Stromal cell of bone marrow (primary cell): ENCODE measurements around the gene RNASE12.
A peak's percentile ranks its signal among the peaks of the same experiment; 100 is the strongest.
"Not testable (repeated sequence)": the region's sequence is repeated elsewhere in the genome, so short reads cannot be mapped to it uniquely, and the experiment has no call there.

ENCODE experiments used
- DNase-seq: peaks from one replicate; pipeline ENCODE4 v3.0.0-alpha.2; 2012; ENCODE audit warnings: low read depth

The RNASE12 gene, protein sequence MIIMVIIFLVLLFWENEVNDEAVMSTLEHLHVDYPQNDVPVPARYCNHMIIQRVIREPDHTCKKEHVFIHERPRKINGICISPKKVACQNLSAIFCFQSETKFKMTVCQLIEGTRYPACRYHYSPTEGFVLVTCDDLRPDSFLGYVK

DNA sequence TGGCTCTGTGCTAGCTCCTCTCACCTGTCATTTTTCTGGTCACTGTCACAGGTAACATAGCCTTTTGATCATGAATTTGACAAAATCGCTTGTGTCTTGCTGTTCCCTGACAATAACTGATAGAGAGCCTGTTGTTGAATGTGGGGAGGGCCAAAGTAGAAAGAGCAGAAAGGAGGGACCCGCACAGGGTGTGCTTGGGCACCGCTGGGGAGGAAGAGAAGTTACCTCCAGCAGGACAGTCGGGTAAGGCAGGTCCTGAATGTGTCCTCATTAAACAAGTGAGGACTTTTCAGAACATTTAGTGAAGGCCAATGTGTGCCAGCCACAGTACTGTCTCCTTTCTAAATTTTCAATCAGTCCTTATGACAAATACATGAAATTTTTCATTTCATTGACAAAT, at the start of gene RNASE12:
Gene RNASE12 (minus strand): TSS at position 142 of the 400 bp plus-strand sequence. CDS start 653 bp downstream, outside the sequence.
- no peak for DNase-seq

DNA sequence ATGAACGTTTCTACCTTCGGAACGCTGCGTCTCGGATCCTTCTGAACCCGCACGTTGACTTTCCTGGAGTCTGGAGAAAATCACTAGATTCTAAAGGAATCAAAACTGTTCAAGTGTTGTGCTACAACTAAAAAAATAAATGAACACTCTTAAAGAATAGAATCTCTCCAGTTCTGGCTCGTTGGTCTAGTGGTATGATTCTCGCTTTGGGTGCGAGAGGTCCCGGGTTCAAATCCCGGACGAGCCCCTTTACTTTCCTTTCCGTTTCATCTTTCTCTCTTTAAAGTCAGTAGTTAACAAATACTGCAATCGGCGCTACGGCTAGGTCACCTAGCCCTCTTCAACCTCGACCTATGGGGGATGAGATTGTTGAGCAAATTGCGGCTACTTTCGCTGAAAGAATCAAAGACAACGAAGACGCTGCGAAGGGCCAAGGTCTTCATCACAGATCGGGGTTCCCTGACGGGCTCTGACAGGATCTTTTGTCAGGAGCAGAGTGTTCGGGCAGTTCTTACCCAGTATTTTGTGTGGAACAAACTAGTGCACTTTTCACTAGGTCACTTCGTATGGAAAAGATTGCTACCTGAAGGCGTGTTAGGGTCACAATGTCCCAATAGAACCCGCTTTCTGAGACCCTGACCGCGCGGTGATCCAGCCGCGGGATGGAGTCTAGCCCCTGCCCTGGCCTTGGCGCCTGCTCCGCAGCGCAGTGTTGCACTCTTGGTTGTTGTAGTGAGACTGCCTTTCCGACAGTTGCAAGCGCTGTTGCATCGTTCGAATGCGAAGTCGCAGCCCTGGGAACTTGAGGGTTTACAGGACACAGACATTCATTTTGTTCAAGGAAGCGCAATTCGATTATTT, 41.9 kb upstream of the RNASE12 start:
- peak; percentile 50 for DNase-seq

DNA sequence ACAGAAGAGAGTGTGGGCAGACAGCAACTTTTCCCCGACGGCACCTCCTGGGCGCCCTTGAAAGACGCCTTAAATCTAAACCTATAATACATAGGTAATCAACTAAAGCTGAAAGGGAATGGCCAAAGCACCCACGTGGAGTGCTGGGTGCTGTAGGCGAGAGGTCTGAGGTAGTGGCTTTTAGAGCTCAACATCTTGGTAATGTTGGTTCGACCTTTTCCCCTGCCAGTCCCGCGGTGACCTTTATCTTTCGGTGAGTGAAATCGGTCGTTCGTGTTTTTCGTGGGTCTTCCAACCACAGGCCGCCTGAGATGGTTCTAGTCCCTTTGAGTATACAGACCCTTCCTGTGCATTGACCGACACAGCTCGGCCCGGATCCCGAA, 41.3 kb upstream of the RNASE12 start:
- DNase-seq, result no peak

DNA sequence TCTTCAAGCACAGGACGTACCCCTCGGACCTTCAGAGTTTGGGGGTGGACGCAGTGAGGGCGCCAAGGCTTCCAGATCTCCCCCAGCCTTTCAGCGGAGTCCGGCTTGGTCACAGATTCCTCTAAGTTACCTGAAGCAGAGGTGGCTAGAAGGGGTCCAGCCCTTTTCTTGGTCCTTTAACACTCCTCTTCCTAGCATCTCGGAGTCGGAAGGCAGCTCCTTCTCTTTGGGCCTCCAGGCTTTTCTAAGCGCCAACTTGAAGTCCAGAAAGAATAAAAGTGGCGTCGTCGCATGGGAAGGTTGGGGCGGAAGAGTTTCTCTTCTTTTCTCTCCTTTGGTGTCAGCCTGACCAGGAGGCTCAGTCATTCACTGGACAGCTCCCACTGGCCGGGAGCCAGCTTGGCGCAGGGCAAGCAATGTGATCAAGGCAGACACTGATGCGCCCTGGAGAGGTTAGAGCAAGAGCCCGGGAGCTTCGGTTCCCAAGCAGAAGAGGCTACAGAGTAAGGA, 40.8 kb upstream of the RNASE12 start:
- peak; percentile 52 for DNase-seq

DNA sequence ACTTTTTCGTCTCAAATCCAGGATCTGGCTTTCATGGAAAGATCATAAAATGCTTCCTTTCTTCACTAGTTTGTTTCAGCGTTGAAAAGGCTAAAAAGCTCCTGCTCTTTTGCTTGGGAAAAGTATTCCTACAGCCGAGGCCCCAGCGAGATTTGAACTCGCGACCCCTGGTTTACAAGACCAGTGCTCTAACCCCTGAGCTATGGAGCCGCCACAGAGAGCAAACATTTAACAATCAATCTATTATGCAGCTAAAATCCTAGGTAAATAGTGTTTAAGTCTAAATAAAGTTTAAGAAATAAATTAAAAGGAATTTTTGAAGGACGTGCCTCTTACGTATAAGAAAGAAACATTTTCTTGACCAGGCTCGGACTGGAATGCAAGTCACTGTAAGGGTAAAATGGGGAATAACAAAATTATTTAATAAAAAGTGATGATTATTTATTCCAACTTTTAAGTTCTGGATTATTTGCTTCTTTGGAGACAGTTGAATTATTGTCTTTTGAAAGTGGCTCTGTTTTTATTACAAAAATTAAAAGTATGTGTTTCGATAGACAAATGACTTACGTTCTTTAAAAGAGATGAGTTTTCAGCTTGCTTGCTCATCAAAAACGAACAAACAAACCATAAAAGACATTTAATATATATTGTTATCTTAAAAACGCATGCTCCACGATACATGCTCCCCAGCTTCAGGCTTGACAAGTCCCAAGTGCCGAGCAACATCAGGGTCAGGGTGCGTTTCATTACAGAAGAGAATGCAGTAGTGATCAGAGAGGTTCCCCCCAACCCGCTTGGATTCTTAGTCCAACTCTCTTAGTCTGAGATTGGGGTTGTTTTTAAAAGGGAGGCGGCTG, 40.1 kb upstream of the RNASE12 start:
- no peak for DNase-seq

DNA sequence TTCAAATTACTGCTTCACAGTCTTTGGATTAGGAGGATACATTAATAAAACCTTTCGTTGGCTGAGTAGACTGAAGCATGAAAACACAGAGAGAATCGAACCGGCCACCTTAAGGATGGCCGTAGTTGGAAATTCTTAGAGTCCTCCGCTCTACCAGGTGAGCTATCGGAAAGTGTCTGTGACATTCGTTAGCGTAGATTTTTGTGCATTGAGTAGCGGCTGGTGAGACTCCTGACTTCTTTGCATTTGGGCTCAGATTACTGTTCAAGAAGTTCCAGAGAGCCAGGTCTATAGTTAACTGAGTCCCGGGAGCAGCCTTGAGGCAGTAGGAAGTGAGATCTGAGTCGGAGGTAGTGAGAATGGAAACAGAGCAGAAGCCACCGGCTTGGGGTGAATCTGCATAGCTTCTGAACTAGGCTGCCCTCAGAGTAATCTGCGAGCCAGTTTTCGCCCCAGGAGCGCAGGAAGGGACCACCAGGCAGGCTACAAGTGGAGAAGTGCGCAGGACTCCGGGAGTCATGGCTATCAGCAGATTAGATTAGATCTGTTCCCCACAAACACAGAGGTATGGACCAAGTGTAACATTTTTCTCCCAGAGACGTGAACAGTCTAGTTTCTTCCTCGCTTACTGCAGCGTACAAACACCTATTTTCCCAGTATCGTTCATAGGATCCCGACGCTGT, 39.3 kb upstream of the RNASE12 start:
- DNase-seq, result no peak

DNA sequence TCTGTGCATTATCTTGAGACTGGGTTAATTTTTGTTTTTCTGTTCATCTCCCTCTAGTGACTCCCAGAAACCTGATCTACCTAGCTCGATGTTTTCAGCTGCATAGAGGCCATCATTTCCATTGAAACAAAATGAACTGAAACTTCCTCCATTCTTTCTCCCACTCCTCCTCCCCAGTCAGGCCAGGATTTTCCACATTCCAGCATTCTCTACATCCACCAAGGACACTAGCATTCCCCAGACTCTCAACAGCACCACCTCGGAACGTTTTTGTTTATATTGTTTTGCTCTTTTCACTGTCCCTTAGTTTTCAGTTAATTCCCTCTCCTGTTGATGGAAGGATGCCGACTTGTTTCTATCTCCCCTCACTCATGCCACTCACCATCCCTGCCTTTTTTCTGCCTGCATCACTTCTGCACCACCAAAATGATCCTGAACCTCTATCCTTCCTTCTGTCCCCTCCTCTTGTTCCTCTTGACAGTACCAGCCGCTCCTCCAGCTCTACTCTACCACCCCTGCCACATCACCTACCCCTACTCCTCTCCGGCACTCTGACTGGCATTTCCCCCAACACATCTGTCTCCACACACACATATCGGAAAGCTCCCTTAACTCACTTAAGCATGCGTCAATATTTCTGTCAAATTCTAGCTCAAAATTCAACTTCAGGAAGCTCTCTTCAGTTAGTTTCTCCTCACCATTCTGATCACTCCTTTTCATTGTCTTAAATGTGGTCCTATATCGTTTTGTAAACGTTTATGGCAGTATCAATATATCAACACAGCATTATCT, 37.1 kb upstream of the RNASE12 start:
- no peak for DNase-seq

DNA sequence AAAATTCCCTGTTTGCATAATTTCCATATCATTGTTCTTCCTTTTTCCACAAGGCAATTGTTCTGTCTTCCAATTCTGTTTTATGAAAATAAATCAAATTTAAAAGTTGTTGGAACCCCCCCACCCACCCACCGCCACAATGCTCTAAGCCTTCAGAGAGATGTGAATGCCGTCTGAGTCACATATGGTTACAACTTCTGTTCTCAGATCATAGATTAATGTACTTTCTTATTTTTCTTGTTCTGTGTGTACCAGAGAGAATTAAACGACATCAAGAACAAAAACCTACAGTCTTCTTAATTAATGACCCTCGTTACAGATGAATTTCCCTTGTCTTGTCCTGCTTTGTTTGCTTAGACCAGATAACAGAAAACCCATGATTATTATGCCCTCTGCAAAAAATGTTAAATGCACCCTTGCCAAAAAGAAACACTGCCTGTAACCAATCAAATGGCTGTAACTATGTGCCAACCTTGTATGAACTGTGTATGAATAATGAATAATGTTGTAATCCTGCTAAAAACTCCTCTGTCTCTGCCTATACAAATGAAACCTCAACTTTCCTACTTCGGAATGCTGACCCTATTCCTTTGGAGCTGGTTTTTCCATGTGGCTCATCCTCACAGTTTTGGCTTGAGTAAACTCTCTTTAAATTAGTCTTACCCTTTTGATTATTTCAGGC, 36.3 kb upstream of the RNASE12 start:
- DNase-seq, result peak; percentile 21

DNA sequence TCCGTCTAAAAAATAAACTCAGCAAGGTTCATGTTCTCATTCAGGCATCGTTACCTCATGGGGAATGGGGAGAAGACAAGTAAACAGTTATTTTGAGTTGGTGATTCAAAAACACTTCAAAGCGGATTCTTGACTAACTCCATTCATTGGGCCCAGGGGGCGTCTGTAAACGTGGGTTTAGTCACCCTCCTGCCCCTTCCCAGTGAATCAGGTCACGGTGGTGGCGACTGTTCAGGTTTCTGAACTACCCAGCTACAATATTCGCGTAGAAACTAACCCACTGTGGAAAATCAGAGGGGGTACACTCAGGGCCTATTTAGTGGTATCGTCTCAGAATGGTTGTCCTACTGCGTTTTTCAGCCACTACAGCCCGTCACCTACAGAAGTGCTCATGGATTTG, 35.1 kb upstream of the RNASE12 start:
- DNase-seq, result no peak

DNA sequence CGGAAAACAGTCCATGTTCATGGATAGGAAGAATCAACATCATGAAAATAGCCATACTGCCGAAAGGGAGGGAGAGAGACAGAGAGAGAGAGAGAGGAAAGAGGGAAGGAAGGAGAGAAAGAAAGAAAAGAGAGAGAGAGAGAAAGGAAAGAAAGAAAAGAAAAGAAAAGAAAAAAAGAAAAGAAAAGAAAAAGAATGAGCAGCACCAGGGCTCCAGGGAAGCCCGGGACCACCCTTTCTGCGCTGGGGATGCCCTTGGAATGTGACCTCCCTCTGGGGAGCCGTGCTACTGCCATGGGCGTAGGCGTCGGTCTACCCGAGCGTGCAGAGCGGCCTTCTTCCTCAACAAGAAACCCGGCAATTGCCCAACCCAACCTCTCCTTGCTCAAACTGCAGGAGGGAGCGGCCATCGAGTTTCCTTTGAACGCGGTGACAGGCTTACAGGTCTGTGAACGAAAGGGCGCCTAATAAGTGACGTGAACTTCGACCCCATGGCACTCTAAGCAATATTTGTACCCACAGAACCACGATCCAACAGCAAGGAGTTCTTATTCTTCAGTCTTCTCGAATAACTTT, 33.4 kb upstream of the RNASE12 start:
- no peak for DNase-seq

DNA sequence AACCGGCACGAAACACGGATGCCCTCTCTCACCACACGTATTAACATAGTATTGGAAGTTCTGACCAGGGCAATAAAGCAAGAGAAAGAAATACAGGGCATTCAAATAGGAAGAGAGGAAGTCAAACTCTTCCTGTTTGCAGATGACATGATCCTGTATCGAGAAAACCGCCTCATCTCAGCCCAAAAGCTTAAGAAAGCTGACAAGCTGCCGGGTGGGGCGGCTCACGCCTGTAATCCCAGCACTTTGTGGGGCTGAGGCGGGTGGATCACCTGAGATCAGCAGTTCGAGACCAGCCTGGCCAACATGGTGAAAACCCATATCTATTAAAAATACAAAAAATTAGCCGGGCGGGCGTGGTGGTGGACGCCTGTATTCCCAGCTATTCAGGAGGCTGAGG, 32.6 kb upstream of the RNASE12 start:
- no peak for DNase-seq

DNA sequence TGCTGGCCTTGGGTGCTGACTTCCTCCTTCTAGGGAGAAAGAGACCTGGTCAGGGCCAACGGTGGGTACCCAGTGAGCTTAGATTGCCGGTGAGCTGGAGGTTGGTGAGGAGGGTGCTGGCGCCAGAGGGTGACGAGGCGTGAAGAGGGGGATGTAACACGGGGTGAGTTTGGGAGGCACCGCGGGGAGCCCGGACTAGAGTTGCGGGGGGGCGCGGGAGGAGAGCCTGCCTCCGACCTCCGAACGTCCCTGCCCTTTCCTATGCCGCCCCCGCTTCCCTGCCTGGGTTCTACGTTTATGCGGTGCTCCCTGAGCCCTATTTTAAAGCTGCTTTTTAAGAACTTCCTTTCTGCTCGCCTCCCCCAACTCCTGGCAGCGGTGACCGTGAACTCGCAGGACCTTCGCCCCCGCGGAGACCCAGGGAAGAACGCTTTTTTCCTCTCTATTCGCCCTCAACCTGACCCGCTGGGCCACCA, 31.7 kb upstream of the RNASE12 start:
- DNase-seq, result no peak

DNA sequence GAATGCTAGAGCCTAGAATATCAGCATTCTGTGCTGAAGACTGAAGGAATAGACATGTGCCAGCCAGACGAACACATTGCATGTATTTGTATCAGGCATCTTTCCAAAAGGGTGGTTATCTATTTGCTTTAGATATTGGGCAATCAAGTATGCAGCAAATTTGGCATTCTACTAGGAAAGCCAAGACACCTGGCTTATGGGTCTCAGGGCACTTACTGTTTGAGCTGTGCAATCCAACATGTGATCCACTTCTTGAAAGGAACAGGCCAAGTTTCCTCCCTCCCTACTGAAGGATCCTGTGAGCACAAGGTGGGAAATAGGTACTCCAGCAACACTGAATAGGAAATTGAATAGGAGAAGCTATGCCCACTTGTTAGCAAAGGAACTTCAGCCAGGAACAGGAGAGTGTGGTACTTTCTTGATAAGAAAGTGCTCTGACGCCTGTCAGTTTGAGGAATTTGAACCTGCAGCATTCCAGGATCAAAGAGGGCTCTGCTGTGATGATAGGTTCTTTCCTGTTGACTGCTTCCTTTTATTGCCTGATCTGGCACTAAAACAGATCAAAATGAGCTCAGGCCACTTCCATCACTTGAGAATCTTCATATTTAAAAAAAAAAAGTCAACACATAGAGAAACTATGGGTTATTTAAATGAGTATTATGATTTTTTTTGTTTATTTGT, 29.8 kb upstream of the RNASE12 start:
- no peak for DNase-seq

DNA sequence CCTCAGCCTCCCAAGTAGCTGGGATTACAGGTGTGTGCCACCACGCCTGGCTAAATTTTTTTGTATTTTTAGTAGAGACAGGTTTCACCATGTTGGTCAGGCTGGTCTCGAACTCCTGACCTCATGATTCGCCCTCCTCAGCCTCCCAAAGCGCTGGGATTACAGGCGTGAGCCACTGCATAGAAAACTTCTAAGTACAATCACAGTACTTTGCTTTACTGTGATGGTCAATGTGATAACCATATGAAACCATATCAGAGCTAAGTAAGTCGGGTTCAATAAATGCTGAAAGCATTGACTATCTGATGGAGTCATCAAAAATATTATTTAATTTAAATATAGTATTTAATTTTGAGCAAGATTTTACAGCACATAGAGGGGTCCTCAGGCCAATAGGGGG, 28.5 kb upstream of the RNASE12 start:
- not testable (repeated sequence) for DNase-seq

DNA sequence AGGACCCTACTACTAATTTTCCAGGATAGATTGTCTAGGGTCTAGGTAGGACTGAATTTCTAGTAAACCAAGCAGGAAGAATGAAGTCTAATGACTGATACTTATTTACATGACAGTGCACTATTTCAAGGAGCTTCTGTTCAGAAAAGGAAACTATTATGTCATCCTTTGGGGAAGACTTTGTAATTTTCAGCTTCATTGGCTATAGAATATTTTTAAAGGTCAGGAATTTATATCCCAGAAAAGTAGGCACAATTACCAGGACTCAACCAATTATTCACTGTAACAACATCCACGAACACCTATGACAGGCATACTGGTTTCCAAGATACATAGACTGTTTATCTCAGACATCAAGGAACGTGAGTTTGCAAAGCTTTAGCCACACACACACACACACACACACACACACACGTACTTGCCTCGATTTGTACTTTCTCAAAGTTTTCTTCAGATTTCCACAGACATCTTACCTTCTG, 27.1 kb upstream of the RNASE12 start:
- DNase-seq, result no peak

DNA sequence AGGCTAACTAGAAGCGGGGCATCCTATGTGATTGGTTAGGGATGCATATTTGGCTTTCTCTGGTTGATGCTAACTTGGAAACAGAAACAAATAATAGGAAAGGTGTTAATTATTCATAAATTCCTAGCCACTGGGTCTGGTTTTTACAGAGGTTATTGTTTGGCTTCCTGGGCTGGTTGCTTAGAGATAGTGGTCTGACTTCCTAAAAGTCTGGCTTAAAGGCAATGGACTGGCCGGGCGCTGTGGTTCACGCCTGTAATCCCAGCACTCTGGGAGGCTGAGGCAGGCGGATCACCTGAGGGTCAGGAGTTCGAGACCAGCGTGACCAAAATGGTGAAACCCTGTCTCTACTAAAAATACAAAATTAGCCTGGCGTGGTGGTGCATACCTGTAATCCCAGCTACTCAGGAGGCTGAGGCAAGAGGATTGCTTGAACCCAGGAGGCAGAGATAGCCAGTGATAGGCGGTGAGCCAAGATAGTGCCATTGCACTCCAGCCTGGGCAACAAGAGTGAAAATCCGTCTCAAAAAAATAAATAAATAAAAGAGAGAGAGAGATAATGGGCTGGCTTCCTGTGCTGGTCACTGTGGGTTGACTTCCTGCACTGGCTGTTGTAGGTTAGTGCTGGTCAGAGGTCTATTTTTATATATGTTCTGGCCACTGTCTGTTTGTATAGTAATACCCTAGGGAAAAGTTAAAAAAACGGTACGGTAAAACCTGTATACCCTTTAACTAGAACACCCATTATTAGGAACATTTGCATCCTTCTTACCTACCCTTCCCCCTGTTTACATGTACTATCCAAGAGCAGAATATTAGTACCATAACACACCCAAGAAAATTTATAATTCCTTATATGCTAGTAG, 26.2 kb upstream of the RNASE12 start:
- DNase-seq, result no peak

DNA sequence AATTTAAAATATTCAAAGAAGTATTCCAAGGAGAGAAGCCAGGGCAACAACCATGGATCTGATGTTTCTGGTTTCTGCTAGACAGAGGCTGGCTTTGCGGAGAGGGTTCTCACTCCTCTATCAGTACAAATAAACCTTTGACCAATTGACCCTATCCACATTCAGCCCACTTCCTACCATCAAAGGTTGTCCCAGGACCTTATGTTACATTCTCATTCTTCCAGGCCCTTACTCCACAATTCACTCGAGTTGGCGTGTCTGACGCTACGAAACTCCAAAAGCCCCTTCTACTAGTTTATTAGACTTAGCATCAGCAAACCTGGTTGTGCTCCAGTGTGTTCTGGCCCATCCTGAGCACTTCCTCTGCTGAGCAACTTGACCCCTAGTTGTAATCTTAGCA, 24.8 kb upstream of the RNASE12 start:
- DNase-seq, result no peak
